PC-3 (cell line): ENCODE measurements around the gene REEP1.

ENCODE experiments used
- EZH2 ChIP-seq: fragments of 300-600 bp; sonication (generic); IDR thresholded peaks from one replicate; pipeline ENCODE4 v1.6.1; 2017; ENCODE audit warnings: antibody characterized with exemption, mild to moderate bottlenecking, low read length; ENCODE audit not compliant: unreplicated experiment
- EZH2phosphoT487 ChIP-seq: fragments of 300-600 bp; sonication (generic); IDR thresholded peaks from 2 replicates; pipeline ENCODE4 v1.6.1; 2018; ENCODE audit warnings: mild to moderate bottlenecking, antibody characterized with exemption, low read length, borderline replicate concordance
- TF ChIP-seq, protein P1 (sequence below): fragments of 300-600 bp; sonication (generic); conservative IDR thresholded peaks from 2 replicates; pipeline ENCODE4 v1.5.1; 2017; ENCODE audit warnings: antibody characterized with exemption, low read depth, mild to moderate bottlenecking, low read length

DNA sequence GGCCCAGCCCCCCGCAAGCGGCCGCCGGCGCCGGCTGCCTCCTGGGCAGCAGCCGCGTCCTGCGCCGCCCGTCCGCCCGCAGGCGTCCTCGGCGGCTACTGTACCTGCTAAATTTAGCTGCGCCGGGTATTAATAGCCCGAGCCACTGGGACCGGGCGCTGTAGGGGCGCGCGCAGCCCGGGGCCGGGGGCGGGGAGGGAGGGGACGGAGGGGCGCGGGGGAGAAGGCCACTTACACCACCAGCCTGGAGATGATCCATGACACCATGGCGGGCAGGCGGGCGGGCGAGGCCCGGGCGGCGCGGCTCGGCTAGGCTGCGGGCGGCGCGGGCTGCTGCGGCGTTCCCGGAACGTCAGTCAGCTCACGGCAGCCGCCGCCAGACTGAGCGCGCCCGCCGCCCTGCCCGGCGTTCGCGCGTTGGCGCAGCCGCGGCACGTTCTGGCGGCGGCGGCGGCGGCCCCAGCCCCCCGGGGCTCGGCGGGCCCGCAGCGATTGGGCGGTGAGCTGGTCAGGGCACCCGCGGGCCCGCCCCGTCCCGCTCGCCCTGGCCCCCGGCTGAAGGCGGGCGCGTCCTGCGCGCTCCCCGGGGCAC is at the start of gene REEP1:
- TF ChIP-seq, protein P1, sequence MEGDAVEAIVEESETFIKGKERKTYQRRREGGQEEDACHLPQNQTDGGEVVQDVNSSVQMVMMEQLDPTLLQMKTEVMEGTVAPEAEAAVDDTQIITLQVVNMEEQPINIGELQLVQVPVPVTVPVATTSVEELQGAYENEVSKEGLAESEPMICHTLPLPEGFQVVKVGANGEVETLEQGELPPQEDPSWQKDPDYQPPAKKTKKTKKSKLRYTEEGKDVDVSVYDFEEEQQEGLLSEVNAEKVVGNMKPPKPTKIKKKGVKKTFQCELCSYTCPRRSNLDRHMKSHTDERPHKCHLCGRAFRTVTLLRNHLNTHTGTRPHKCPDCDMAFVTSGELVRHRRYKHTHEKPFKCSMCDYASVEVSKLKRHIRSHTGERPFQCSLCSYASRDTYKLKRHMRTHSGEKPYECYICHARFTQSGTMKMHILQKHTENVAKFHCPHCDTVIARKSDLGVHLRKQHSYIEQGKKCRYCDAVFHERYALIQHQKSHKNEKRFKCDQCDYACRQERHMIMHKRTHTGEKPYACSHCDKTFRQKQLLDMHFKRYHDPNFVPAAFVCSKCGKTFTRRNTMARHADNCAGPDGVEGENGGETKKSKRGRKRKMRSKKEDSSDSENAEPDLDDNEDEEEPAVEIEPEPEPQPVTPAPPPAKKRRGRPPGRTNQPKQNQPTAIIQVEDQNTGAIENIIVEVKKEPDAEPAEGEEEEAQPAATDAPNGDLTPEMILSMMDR, result no peak
- TF ChIP-seq EZH2phosphoT487, result no peak
- TF ChIP-seq EZH2, result no peak
